ENCODE data around the gene PKHD1. TPM values are rescaled to one million over a fixed set of nuclear protein-coding genes. Genes with fewer than 3 reads are reported as not detected.

The PKHD1 gene
- total RNA-seq, 4 donors from 2014 or later = 0.16 to 0.60 (median 0.32) TPM

GRCh38 chr6:51598171-51598570, 489.2 kb downstream of the PKHD1 start:
- WGBS, 2 donors (ENCODE audit: low coverage in 1 of 2) = 94% methylated on average over 18 of the region's 18 CpGs; no CpG with 5 or more reads in 1 of the 2 donors
- Histone ChIP-seq H3K9me3 (no peaks in the 10 kb centered on the region), H3K27me3 (no peaks in the 10 kb centered on the region), H3K27ac (no peak overlapping the region), H3K4me3 (no peak overlapping the region), H3K36me3 (no peaks in the 10 kb centered on the region), H3K4me1 (no peaks in the 10 kb centered on the region)
- no peak for DNase-seq
- in situ Hi-C loops (cut with MboI; ENCODE audit: low pct_ligation_motif_present in 1 of 4, low pct_unique_long_range_greater_than_20kb in 1 of 4, low sequenced_read_pairs in 3 of 4) = no loop called here
- intact Hi-C loops (cut with DNase I; ENCODE audit: low total_unique reads) = no loop called here
- TF ChIP-seq CTCF (IDR thresholded peaks at IDR 0.05) (no peak), EP300 (IDR thresholded peaks at IDR 0.05; ENCODE audit: low read depth) (no peak), POLR2AphosphoS5 (IDR thresholded peaks at IDR 0.05) (no peak), POLR2A (IDR thresholded peaks at IDR 0.05) (no peak)

GRCh38 chr6:51594981-51595380, 492.4 kb downstream of the PKHD1 start:
- intact Hi-C loops (cut with DNase I; ENCODE audit: low total_unique reads) = no loop called here
- in situ Hi-C loops (cut with MboI; ENCODE audit: low pct_ligation_motif_present in 1 of 4, low pct_unique_long_range_greater_than_20kb in 1 of 4, low sequenced_read_pairs in 3 of 4) = no loop called here

DNA sequence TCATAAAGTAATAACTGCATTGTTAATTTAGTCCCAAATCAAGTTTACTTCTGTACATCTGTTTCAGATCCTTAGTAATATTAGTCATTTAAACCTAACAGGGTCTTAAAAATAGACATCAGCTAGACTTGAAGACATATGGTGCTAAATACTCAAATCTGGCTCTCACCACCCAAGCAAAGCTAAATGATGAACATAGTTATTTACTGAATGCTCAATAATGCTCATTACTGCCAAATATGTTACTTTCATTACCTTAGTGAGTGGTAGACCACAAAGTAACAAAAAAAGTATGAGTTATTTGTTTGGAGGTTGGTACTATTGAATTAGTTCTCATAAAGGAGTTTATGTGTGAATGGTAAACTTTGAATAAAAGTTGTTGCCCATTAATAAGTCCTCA, 502.1 kb downstream of the PKHD1 start:
- no peaks in the 10 kb centered on the region for H3K9me3 ChIP-seq
- in situ Hi-C loops (cut with MboI; ENCODE audit: low pct_ligation_motif_present in 1 of 4, low pct_unique_long_range_greater_than_20kb in 1 of 4, low sequenced_read_pairs in 3 of 4) = no loop called here
- no peak overlapping the region for H3K27ac ChIP-seq
- intact Hi-C loops (cut with DNase I; ENCODE audit: low total_unique reads) = loop anchor here (5.0 kb wide), 1 partner anchor 63 kb away; no protein-coding TSS in a partner anchor
- no peak for DNase-seq
- no peaks in the 10 kb centered on the region for H3K4me1 ChIP-seq
- no peaks in the 10 kb centered on the region for H3K36me3 ChIP-seq
- H3K4me3 ChIP-seq = no peak overlapping the region
- no peaks in the 10 kb centered on the region for H3K27me3 ChIP-seq
- TF ChIP-seq EP300 (IDR thresholded peaks at IDR 0.05; ENCODE audit: low read depth) = no peak
- no peak for TF ChIP-seq CTCF (IDR thresholded peaks at IDR 0.05)
- no peak for TF ChIP-seq POLR2AphosphoS5 (IDR thresholded peaks at IDR 0.05)

More at GRCh38 chr6:51594981-51595380, 492.4 kb downstream of the PKHD1 start:
- DNase-seq = no peak
- H3K4me3 ChIP-seq = no peak overlapping the region
- H3K27me3 ChIP-seq = no peaks in the 10 kb centered on the region
- no peaks in the 10 kb centered on the region for H3K9me3 ChIP-seq
- H3K27ac ChIP-seq = no peak overlapping the region
- 20 to 44% methylated on average over 1 of the region's 1 CpG for WGBS, 2 donors (ENCODE audit: low coverage in 1 of 2)
- no peak for TF ChIP-seq CTCF (IDR thresholded peaks at IDR 0.05)
- no peaks in the 10 kb centered on the region for H3K4me1 ChIP-seq
- H3K36me3 ChIP-seq = no peaks in the 10 kb centered on the region

DNA sequence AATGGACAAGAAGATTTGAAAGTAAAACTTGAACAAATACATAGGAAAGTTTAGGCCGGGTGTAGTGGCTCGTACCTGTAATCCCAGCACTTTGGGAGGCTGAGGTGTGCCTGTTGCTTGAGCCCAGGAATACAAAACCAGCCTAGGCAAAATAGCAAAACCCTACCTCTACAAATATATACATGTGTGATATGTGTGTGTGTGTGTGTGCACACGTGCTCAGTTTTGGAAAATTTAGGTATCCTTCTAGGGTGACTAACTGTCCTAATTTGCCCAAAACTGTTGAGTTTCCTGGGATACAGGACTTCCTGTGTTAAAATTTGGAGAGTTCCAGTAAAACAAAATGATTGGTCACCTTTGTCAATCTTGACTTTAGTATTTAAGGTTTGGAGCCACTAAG, 503.2 kb downstream of the PKHD1 start:
- no peaks in the 10 kb centered on the region for H3K4me1 ChIP-seq
- no peaks in the 10 kb centered on the region for H3K36me3 ChIP-seq
- in situ Hi-C loops (cut with MboI; ENCODE audit: low pct_ligation_motif_present in 1 of 4, low pct_unique_long_range_greater_than_20kb in 1 of 4, low sequenced_read_pairs in 3 of 4) = no loop called here
- 75 to 82% methylated on average over 2 to 3 of the region's 3 CpGs for WGBS, 2 donors (ENCODE audit: low coverage in 1 of 2)
- no peak overlapping the region for H3K4me3 ChIP-seq
- H3K9me3 ChIP-seq = no peaks in the 10 kb centered on the region
- DNase-seq = no peak
- no peaks in the 10 kb centered on the region for H3K27me3 ChIP-seq
- TF ChIP-seq EP300 (IDR thresholded peaks at IDR 0.05; ENCODE audit: low read depth) (no peak), CTCF (IDR thresholded peaks at IDR 0.05) (no peak), POLR2AphosphoS5 (IDR thresholded peaks at IDR 0.05) (no peak), POLR2A (IDR thresholded peaks at IDR 0.05) (no peak)
- H3K27ac ChIP-seq = no peak overlapping the region
- intact Hi-C loops (cut with DNase I; ENCODE audit: low total_unique reads) = no loop called here
